Transverse colon (tissue), 3 donors: Measurements from ENCODE around the gene RPP38.

Experiments used
- POLR2A ChIP-seq: fragments of 450-650 bp; IDR thresholded peaks from one replicate; pipeline ENCODE4 v1.6.1; 2016; ENCODE audit warnings: antibody characterized with exemption, mild to moderate bottlenecking, moderate library complexity
- TF ChIP-seq, protein P1 (sequence below), 5 experiments: fragments of 200-600 bp in 3 of 5; fragments of 450-650 bp in 2 of 5; sonication (generic) in 3 of 5; IDR thresholded peaks; 1 replicate in 2 of 5; 2 replicates in 3 of 5; pipeline ENCODE4 v1.5.1; 2016 to 2017; ENCODE audit warnings: antibody characterized with exemption in 5 of 5, inconsistent platforms in 3 of 5, mild to moderate bottlenecking in 2 of 5, moderate library complexity in 1 of 5

DNA sequence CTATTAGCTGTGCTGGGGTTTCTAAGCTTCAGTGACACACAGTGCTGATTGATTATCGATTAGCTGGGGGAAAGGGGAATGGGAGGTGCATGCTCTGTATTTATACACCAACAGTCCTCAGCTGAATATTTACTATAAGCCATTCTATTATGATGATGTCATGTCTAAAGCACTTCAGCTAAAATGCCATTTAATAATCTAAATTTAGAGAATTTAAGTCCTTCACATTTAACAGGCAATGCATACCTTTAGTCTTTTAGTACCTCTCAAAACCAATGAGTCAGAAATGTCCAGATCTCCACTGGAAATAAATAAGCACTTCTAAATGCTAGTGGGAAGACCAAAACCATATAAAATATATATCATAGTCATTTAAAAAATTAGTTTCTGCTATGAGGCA, 24.6 kb downstream of the RPP38 start:
- TF ChIP-seq, protein P1, sequence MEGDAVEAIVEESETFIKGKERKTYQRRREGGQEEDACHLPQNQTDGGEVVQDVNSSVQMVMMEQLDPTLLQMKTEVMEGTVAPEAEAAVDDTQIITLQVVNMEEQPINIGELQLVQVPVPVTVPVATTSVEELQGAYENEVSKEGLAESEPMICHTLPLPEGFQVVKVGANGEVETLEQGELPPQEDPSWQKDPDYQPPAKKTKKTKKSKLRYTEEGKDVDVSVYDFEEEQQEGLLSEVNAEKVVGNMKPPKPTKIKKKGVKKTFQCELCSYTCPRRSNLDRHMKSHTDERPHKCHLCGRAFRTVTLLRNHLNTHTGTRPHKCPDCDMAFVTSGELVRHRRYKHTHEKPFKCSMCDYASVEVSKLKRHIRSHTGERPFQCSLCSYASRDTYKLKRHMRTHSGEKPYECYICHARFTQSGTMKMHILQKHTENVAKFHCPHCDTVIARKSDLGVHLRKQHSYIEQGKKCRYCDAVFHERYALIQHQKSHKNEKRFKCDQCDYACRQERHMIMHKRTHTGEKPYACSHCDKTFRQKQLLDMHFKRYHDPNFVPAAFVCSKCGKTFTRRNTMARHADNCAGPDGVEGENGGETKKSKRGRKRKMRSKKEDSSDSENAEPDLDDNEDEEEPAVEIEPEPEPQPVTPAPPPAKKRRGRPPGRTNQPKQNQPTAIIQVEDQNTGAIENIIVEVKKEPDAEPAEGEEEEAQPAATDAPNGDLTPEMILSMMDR (IDR thresholded peaks at IDR 0.05): no peak
- TF ChIP-seq POLR2A: no peak
